GM21526 (cell line): ENCODE results near the gene SGMS2.

ENCODE experiments used
- ATAC-seq: cut with Tn5 transposase; IDR thresholded peaks from one replicate; pipeline ENCODE4 v1.9.1; 2021; ENCODE audit warnings: moderate library complexity; ENCODE audit not compliant: unreplicated experiment, low FRiP score

The SGMS2 gene

GRCh38 chr4:107950746-107951540 lies 126.2 kb downstream of the SGMS2 start:
- ATAC-seq, result no peak

DNA sequence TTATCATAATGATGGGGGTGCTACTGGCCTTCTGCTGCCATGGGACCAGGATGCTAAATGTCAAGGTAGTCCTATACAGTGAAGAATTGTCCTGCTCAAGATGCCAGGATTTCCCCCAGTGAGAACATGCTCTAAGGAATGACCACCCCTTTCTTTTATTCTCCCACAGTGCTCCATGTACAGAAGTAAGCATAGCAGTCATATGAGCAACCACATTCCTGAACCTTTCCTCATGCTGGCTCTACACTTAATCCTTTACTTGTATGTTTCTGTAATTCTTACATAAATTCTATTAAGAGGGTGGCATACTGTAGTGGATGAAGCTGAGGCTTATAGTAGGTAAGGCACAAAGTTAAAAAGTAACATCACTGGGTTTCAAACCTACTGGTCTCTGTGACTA lies 126.8 kb downstream of the SGMS2 start:
- no peak for ATAC-seq

GRCh38 chr4:107956011-107956410 lies 131.3 kb downstream of the SGMS2 start:
- ATAC-seq, result no peak
